Karpas-422 (cell line): ENCODE data around the gene CDKN2B-AS1. TPM values are rescaled to one million over a fixed set of nuclear protein-coding genes. Genes with fewer than 3 reads are reported as not detected.

Experiments used
- DNase-seq: peaks from one replicate; pipeline ENCODE4 v3.0.0-alpha.2; 2015
- H2AFZ ChIP-seq: fragments of 200-600 bp; sonication (generic); 2 replicates; pipeline ENCODE4 v1.6.1; 2014; ENCODE audit warnings: antibody characterized with exemption, low read length, mixed read lengths
- H3K27ac ChIP-seq: fragments of 200-600 bp; sonication (generic); 2 replicates; pipeline ENCODE4 v1.5.1; 2014; ENCODE audit warnings: mild to moderate bottlenecking, low read length, moderate library complexity
- H3K27me3 ChIP-seq: fragments of 200-600 bp; sonication (generic); 2 replicates; pipeline ENCODE4 v1.6.1; 2014; ENCODE audit warnings: low read length, mixed read lengths
- H3K36me3 ChIP-seq: fragments of 200-600 bp; sonication (generic); 2 replicates; pipeline ENCODE4 v1.6.1; 2014; ENCODE audit warnings: low read length, mixed read lengths; ENCODE audit not compliant: insufficient read depth
- H3K4me1 ChIP-seq: fragments of 200-600 bp; sonication (generic); 2 replicates; pipeline ENCODE4 v1.6.1; 2014; ENCODE audit warnings: mild to moderate bottlenecking, low read length, mixed read lengths
- H3K4me2 ChIP-seq: fragments of 200-600 bp; sonication (generic); 2 replicates; pipeline ENCODE4 v1.6.1; 2014; ENCODE audit warnings: low read length, low read depth, mild to moderate bottlenecking; ENCODE audit not compliant: poor library complexity, severe bottlenecking
- H3K4me3 ChIP-seq: fragments of 200-600 bp; sonication (generic); 2 replicates; pipeline ENCODE4 v1.5.1; 2014; ENCODE audit warnings: mild to moderate bottlenecking, antibody characterized with exemption, low read length, mixed read lengths
- H3K79me2 ChIP-seq: fragments of 200-600 bp; sonication (generic); 2 replicates; pipeline ENCODE4 v1.6.1; 2014; ENCODE audit warnings: mild to moderate bottlenecking, low read length, mixed read lengths
- H3K9ac ChIP-seq: fragments of 200-600 bp; sonication (generic); 2 replicates; pipeline ENCODE4 v1.6.0; 2014; ENCODE audit warnings: low read length
- H3K9me2 ChIP-seq: fragments of 200-600 bp; sonication (generic), shearing (Covaris generic); replicated peaks from 2 replicates; pipeline ENCODE4 v1.6.0; 2014; ENCODE audit warnings: mild to moderate bottlenecking, low read length, moderate library complexity; ENCODE audit not compliant: insufficient read depth
- H3K9me3 ChIP-seq: fragments of 300-700, 200-600 bp; sonication (generic); 2 replicates; pipeline ENCODE4 v1.6.1; 2014; ENCODE audit warnings: low read length, mixed read lengths
- H4K20me1 ChIP-seq: fragments of 200-600 bp; sonication (generic); 2 replicates; pipeline ENCODE4 v1.6.1; 2014; ENCODE audit warnings: mild to moderate bottlenecking, antibody characterized with exemption, low read length, low read depth; ENCODE audit not compliant: insufficient read depth
- total RNA-seq: library from RNA; depleted of rRNA; stranded (reverse); fragments of >200 nt; shearing (Covaris generic); gene quantifications from 2 replicates; pipeline ENCODE4 v1.2.3, GENCODE V29; 2014; ENCODE audit warnings: low replicate concordance

CDKN2B-AS1 gene
- total RNA-seq, 1 experiment from 2014 or later = 35.3 TPM

DNA sequence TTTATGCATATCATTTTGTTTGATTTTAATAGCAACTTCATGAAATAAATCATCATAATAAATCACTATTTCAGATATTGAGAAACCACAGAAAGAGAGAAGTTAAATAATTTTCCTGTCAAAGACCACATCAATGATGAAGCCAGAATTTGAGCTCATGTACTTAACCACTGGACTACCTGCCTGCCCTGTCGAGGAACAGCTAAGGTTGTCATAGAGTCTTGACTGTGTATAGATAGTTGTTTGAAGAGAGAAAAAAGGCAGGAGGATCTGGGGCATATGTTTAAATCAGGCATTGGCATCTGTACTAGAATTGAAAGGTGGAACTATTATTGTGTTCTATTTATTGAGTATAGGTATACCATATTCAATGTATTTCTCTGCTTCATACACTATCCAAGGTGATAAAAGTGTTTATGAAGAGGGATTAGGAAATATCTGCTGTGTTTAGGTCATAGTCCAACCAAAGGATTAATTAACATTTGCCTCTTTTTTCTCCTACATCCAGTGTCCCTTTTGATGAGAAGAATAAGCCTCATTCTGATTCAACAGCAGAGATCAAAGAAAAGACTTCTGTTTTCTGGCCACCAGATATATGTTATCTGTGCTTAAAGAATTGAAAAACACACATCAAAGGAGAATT is 51.8 kb downstream of the CDKN2B-AS1 start:
- 0 out of 2 replicates have a peak, but pooled peaks cover 4% of the 10 kb centered on the region for H3K36me3 ChIP-seq
- H3K27ac ChIP-seq = no peak overlapping the region
- no peaks in the 10 kb centered on the region for H3K9me2 ChIP-seq
- no peaks in the 10 kb centered on the region for H3K79me2 ChIP-seq
- H3K4me1 ChIP-seq = peaks cover 20% of the 10 kb centered on the region
- H4K20me1 ChIP-seq = no peaks in the 10 kb centered on the region
- H3K4me2 ChIP-seq = no peak overlapping the region
- no peak overlapping the region for H3K4me3 ChIP-seq
- no peaks in the 10 kb centered on the region for H3K27me3 ChIP-seq
- DNase-seq = no peak
- H3K9ac ChIP-seq = no peak overlapping the region
- H2AFZ ChIP-seq = no peak overlapping the region
- no peaks in the 10 kb centered on the region for H3K9me3 ChIP-seq

DNA sequence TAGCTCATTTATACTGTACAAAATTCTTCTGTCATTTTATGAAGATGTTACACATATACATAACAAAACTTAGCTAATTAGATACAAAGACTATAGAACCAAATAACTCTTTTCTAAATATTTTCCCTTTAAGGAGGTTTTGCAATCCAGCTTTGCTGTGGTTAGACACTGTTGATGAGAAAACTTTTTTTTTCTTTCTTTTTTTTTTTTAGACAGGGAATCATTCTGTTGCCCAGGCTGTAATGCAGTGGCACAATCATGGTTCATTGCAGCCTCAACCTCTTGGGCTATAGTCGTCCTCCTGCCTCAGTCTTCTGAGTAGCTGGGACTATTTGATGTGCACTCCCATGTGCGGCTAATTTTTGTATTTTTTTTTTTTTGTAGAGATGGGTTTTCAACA is 53.0 kb downstream of the CDKN2B-AS1 start:
- H4K20me1 ChIP-seq = no peaks in the 10 kb centered on the region
- no peak overlapping the region for H2AFZ ChIP-seq
- no peaks in the 10 kb centered on the region for H3K9me2 ChIP-seq
- 0 out of 2 replicates have a peak, but pooled peaks cover 4% of the 10 kb centered on the region for H3K36me3 ChIP-seq
- H3K27ac ChIP-seq = no peak overlapping the region
- H3K4me1 ChIP-seq = peaks cover 20% of the 10 kb centered on the region
- no peaks in the 10 kb centered on the region for H3K9me3 ChIP-seq
- no peak overlapping the region for H3K4me3 ChIP-seq
- no peaks in the 10 kb centered on the region for H3K79me2 ChIP-seq
- H3K4me2 ChIP-seq = no peak overlapping the region
- no peaks in the 10 kb centered on the region for H3K27me3 ChIP-seq
- DNase-seq = no peak
- no peak overlapping the region for H3K9ac ChIP-seq

DNA sequence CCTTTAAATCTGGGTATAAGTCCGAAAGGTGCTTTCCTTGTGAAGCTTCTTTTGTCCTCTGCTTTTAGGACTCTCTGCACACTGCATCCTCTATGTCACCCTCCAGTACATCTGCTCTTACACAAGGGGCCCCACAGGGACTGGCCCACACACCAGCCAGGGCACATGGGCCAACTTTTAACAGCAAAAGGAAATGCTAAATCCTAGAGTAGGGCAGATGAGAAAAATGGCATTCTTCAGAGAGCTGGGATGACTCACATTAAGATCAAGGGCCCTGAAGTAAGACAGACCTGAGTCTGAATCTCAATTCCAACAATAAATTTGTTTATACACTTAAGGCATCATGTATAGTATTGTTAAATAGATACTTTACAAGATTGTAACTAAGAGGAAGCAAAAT is 54.8 kb downstream of the CDKN2B-AS1 start:
- Histone ChIP-seq H3K9me2 (no peaks in the 10 kb centered on the region), H3K79me2 (no peaks in the 10 kb centered on the region), H3K9ac (no peak overlapping the region), H3K4me1 (peaks cover 9% of the 10 kb centered on the region), H3K27me3 (no peaks in the 10 kb centered on the region), H4K20me1 (no peaks in the 10 kb centered on the region), H2AFZ (no peak overlapping the region), H3K4me2 (no peak overlapping the region), H3K27ac (no peak overlapping the region), H3K36me3 (peaks cover 13% of the 10 kb centered on the region; the same call in 1 of the 2 replicates), H3K9me3 (no peaks in the 10 kb centered on the region), H3K4me3 (no peak overlapping the region)
- no peak for DNase-seq

DNA sequence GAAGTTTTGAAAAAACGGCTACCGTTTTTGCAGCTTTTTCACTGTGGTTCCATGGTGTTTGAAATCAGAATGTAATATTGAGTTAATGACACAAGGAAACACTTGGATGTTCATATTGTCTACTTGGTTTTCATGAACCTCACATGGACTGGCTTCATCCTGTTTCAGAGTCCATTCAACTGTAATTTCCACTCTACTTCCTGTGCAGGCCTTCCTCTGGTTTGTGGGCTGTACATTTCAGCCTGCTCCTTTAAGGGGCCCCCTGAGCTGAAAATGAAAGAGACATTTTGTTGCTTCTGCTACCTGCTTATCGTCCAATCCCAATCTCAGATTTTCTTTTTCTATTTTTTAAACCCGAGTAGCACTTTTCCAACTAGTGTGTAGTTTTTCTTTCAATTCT is 56.3 kb downstream of the CDKN2B-AS1 start:
- Histone ChIP-seq H3K4me2 (no peak overlapping the region), H3K36me3 (peaks cover 13% of the 10 kb centered on the region; the same call in 1 of the 2 replicates), H3K9me2 (no peaks in the 10 kb centered on the region), H3K27ac (no peak overlapping the region), H3K4me1 (no peaks in the 10 kb centered on the region), H4K20me1 (no peaks in the 10 kb centered on the region), H3K9ac (no peak overlapping the region), H3K27me3 (no peaks in the 10 kb centered on the region), H2AFZ (no peak overlapping the region), H3K4me3 (no peak overlapping the region), H3K9me3 (no peaks in the 10 kb centered on the region), H3K79me2 (no peaks in the 10 kb centered on the region)
- no peak for DNase-seq

DNA sequence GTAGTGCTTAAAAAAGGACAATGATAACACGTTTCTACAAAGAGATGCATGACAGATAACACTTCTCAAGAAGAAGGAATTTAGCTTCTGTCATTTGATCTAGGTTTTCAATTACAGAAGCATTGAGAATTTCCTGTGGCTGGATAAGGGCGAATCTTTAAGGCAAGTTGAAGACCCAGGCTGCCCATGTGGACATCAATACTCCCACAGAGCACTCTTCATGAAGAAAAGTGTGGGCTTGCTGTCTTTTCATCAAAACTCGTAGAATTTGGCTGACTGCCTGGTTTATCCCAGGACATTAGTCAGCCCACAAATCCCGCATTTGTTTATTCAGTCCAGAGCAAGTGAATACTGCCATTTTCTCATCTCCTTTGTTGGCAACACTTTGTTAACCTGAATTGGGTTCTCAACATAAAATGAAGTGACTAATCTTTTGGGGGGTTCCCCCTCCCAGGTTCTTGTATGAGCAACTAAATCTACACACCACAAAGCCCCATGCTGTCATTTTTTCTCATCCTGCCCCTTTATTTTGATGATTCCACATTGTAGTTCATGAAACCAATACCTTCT is 57.9 kb downstream of the CDKN2B-AS1 start:
- Histone ChIP-seq H3K4me2 (no peak overlapping the region), H3K36me3 (peaks cover 23% of the 10 kb centered on the region), H3K9me3 (no peaks in the 10 kb centered on the region), H3K79me2 (no peaks in the 10 kb centered on the region), H2AFZ (no peak overlapping the region), H3K27ac (no peak overlapping the region), H4K20me1 (no peaks in the 10 kb centered on the region), H3K9me2 (no peaks in the 10 kb centered on the region), H3K4me1 (no peaks in the 10 kb centered on the region), H3K27me3 (no peaks in the 10 kb centered on the region), H3K9ac (no peak overlapping the region), H3K4me3 (no peak overlapping the region)
- no peak for DNase-seq

DNA sequence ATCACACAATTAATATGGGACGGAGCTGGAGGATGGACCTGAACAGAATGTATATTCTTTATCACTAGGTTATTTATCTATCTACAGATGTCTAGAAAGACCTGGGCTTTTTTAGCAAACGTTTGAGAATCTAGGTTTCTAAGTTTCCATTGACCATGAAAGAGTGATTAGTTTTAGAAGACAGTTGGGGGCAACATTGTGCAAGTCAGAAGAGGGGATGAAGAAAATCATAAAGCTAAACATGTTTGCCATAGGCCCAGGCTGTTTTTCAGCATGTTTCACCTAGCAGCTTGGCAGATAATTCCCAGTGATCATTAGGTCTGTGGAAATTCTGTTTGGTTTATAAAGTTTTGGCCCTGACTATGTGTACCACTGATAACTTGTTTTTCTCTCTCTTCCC is 58.6 kb downstream of the CDKN2B-AS1 start:
- no peak overlapping the region for H3K9ac ChIP-seq
- no peak overlapping the region for H3K4me3 ChIP-seq
- no peaks in the 10 kb centered on the region for H3K27me3 ChIP-seq
- no peaks in the 10 kb centered on the region for H4K20me1 ChIP-seq
- no peaks in the 10 kb centered on the region for H3K79me2 ChIP-seq
- no peak overlapping the region for H2AFZ ChIP-seq
- no peak overlapping the region for H3K4me2 ChIP-seq
- no peak overlapping the region for H3K27ac ChIP-seq
- no peak for DNase-seq
- H3K36me3 ChIP-seq = peaks cover 25% of the 10 kb centered on the region
- H3K9me3 ChIP-seq = no peaks in the 10 kb centered on the region
- no peaks in the 10 kb centered on the region for H3K4me1 ChIP-seq
- H3K9me2 ChIP-seq = no peaks in the 10 kb centered on the region

DNA sequence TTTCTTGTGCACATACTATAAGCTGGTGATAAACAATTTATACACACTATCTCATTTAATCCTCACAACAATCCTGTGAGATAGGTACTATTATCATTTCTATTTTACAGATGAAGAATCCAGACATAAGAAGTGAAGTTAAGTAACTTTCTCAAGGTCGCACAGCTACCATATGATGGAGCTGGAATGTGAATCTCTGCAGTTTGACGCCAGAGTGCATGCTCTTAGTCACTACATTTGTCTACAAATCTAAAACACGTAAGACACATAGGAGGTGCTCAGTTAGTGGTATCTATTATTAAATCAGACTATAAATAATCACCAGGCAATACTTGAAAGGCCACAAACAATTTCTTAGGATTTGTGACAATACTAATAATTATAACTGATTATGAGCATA is 59.5 kb downstream of the CDKN2B-AS1 start:
- Histone ChIP-seq H3K9me3 (no peaks in the 10 kb centered on the region), H3K4me2 (no peak overlapping the region), H3K79me2 (no peaks in the 10 kb centered on the region), H4K20me1 (no peaks in the 10 kb centered on the region), H3K36me3 (peaks cover 30% of the 10 kb centered on the region), H3K27ac (no peak overlapping the region), H3K9ac (no peak overlapping the region), H3K9me2 (no peaks in the 10 kb centered on the region), H3K27me3 (no peaks in the 10 kb centered on the region), H3K4me3 (no peak overlapping the region), H3K4me1 (no peaks in the 10 kb centered on the region), H2AFZ (no peak overlapping the region)
- no peak for DNase-seq

DNA sequence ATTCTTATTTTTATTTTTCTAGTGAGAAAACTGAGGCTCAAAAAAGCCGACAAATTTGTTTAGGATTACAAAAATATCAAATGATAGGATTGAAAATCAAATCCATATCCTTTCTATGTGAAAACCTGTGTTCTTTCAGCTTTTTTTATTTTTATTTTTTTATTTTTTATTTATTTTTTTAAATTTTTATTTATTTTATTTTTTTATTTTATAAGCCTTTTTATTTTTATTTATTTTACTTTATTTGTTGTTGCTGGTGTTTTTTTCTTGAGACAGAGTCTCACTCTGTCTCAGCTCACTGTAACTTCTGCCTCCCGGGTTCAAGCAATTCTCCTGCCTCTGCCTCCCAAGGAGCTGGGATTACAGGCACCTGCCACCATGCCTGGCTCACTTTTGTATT is 59.9 kb downstream of the CDKN2B-AS1 start:
- Histone ChIP-seq H4K20me1 (no peaks in the 10 kb centered on the region), H3K4me2 (no peak overlapping the region), H3K9ac (no peak overlapping the region), H3K4me3 (no peak overlapping the region), H3K79me2 (no peaks in the 10 kb centered on the region), H3K9me3 (no peaks in the 10 kb centered on the region), H3K27me3 (no peaks in the 10 kb centered on the region), H2AFZ (no peak overlapping the region), H3K36me3 (peaks cover 30% of the 10 kb centered on the region), H3K4me1 (peaks cover 2% of the 10 kb centered on the region; the same call in 1 of the 2 replicates), H3K9me2 (no peaks in the 10 kb centered on the region), H3K27ac (no peak overlapping the region)
- no peak for DNase-seq
